Transverse colon (tissue), 4 donors: ENCODE data around the gene C9orf50. TPM values are rescaled to one million over a fixed set of nuclear protein-coding genes. Genes with fewer than 3 reads are reported as not detected.

Experiments used
- DNase-seq: peaks from one replicate; pipeline ENCODE4 v3.0.0-alpha.2; 2019
- H3K27ac ChIP-seq, 4 donors: fragments of 200-600 bp; sonication (generic); 2 replicates each; pipeline ENCODE4 v1.5.1; 2016 to 2018; ENCODE audit warnings: inconsistent platforms in 4 of 4
- H3K27me3 ChIP-seq: fragments of 200-600 bp; sonication (generic); 2 replicates; pipeline ENCODE4 v1.5.1; 2017; ENCODE audit warnings: inconsistent platforms
- H3K36me3 ChIP-seq, 4 donors: fragments of 200-600 bp; sonication (generic); 2 replicates each; pipeline ENCODE4 v1.5.1; 2017 to 2019; ENCODE audit warnings: inconsistent platforms in 4 of 4
- H3K4me1 ChIP-seq, 4 donors: fragments of 200-600 bp; sonication (generic); 2 replicates each; pipeline ENCODE4 v1.5.1; 2017 to 2020; ENCODE audit warnings: inconsistent platforms in 4 of 4
- H3K4me3 ChIP-seq, 4 donors: fragments of 200-600 bp; sonication (generic); 1 replicate in 1 of 4; 2 replicates in 3 of 4; pipeline versions ENCODE4 v1.5.1 to v1.6.1; 2017 to 2019; ENCODE audit warnings: inconsistent platforms in 4 of 4
- H3K9me3 ChIP-seq, 2 donors: fragments of 200-600 bp; sonication (generic); 2 replicates each; pipeline ENCODE4 v1.5.1; 2017 to 2019; ENCODE audit warnings: inconsistent platforms in 2 of 2
- EP300 ChIP-seq: sonication (generic); formaldehyde crosslinking; IDR thresholded peaks from one replicate; pipeline ENCODE4 v1.6.1; 2017; ENCODE audit warnings: antibody characterized with exemption, low read depth
- POLR2A ChIP-seq: fragments of 450-650 bp; IDR thresholded peaks from one replicate; pipeline ENCODE4 v1.6.1; 2016; ENCODE audit warnings: antibody characterized with exemption, mild to moderate bottlenecking, moderate library complexity
- POLR2AphosphoS5 ChIP-seq, 3 donors: sonication (generic); formaldehyde crosslinking; IDR thresholded peaks; one replicate each; pipeline ENCODE4 v1.6.1; 2016; ENCODE audit warnings: antibody characterized with exemption in 3 of 3
- WGBS, 2 donors: methylation state at CpG; one replicate each; pipeline ENCODE4 v1.1.5; 2018; ENCODE audit warnings: low coverage in 1 of 2; 5-methylcytosine and 5-hydroxymethylcytosine counted together
- in situ Hi-C, 4 donors: fragments of 200-750 bp; cut with MboI; loops; one replicate each; pipeline versions ENCODE4 v1.15.0 to v1.15.1; 2017; ENCODE audit warnings: low sequenced_read_pairs in 3 of 4, low pct_ligation_motif_present in 1 of 4, low pct_unique_long_range_greater_than_20kb in 1 of 4
- intact Hi-C: fragments of 100-400 bp; cut with DNase I; formaldehyde crosslinking; loops from one replicate; pipeline ENCODE4 v1.15.1; 2023; ENCODE audit warnings: low total_unique reads
- total RNA-seq, 4 donors: library from RNA; depleted of rRNA; stranded (reverse); fragments of >200 nt; gene quantifications; one replicate each; pipeline ENCODE4 v1.1.0, GENCODE V29; 2016
- TF ChIP-seq, protein P1 (sequence below), 5 experiments: fragments of 200-600 bp in 3 of 5; fragments of 450-650 bp in 2 of 5; sonication (generic) in 3 of 5; IDR thresholded peaks; 1 replicate in 2 of 5; 2 replicates in 3 of 5; pipeline ENCODE4 v1.5.1; 2016 to 2017; ENCODE audit warnings: antibody characterized with exemption in 5 of 5, inconsistent platforms in 3 of 5, mild to moderate bottlenecking in 2 of 5, moderate library complexity in 1 of 5

C9orf50 gene
- total RNA-seq, 4 donors from 2014 or later: not detected

DNA sequence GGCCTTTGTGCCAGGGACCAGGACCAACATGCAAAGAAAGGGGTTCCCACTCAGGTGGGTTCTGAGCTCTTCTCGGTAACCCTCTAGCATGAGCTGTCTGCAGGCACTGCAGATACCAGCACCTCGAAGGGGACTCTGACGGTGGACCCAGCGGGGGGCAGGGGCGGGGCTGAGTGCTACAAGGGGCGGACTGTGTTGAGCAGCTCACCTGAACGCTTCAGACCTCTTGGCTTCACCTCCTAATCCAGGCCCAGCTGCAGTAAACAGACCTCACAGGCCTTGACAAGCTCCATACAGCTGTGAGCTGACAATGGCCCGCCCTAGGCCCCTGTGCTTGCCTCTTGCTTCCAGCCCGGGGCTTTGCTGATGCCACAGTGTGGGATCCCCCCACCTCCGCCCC, 48.4 kb downstream of the C9orf50 start:
- H3K27ac ChIP-seq: no peak overlapping the region
- 82% methylated on average over 10 of the region's 10 CpGs; no CpG with 5 or more reads in 1 of the 2 donors for WGBS, 2 donors
- H3K27me3 ChIP-seq: peaks cover 23% of the 10 kb centered on the region
- H3K36me3 ChIP-seq: no peaks in the 10 kb centered on the region
- intact Hi-C loops (no loop called here), in situ Hi-C loops (no loop called here)
- DNase-seq: no peak
- H3K4me3 ChIP-seq: no peak overlapping the region
- H3K9me3 ChIP-seq: no peaks in the 10 kb centered on the region
- TF ChIP-seq POLR2AphosphoS5 (IDR thresholded peaks at IDR 0.05): no peak
- TF ChIP-seq, protein P1, sequence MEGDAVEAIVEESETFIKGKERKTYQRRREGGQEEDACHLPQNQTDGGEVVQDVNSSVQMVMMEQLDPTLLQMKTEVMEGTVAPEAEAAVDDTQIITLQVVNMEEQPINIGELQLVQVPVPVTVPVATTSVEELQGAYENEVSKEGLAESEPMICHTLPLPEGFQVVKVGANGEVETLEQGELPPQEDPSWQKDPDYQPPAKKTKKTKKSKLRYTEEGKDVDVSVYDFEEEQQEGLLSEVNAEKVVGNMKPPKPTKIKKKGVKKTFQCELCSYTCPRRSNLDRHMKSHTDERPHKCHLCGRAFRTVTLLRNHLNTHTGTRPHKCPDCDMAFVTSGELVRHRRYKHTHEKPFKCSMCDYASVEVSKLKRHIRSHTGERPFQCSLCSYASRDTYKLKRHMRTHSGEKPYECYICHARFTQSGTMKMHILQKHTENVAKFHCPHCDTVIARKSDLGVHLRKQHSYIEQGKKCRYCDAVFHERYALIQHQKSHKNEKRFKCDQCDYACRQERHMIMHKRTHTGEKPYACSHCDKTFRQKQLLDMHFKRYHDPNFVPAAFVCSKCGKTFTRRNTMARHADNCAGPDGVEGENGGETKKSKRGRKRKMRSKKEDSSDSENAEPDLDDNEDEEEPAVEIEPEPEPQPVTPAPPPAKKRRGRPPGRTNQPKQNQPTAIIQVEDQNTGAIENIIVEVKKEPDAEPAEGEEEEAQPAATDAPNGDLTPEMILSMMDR (IDR thresholded peaks at IDR 0.05): no peak
- TF ChIP-seq EP300: no peak
- TF ChIP-seq POLR2A: no peak
- H3K4me1 ChIP-seq: peaks cover 12 to 34% (median 28%) of the 10 kb centered on the region in 4 donors

DNA sequence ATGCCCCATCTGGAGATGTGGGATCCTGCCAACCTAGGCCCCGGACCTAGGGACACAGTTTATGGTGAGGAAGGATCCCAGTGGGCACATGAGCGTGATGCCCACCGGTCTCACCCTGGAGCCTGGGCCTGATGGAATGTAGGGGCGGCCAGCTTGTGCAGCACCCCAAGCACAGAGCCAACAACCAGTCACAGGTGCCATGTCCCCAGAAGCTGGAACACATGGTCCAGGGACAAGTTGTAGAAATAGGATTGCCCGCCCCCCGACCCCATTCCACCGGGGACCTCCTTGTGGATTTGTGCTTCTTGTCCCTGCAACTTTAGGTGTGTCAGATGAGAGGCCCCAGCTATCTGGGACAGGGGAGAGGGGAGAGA, 48.9 kb downstream of the C9orf50 start:
- peaks cover 12 to 34% (median 28%) of the 10 kb centered on the region in 4 donors for H3K4me1 ChIP-seq
- peak overlapping the region in 1 of 4 donors; percentile 69 for H3K27ac ChIP-seq
- H3K4me3 ChIP-seq: no peak overlapping the region
- H3K27me3 ChIP-seq: peaks cover 23% of the 10 kb centered on the region
- no peak for DNase-seq
- 97% methylated on average over 7 of the region's 7 CpGs; no CpG with 5 or more reads in 1 of the 2 donors for WGBS, 2 donors
- no peaks in the 10 kb centered on the region for H3K9me3 ChIP-seq
- in situ Hi-C loops (no loop called here), intact Hi-C loops (no loop called here)
- TF ChIP-seq, protein P1 (IDR thresholded peaks at IDR 0.05): no peak
- TF ChIP-seq POLR2A (no peak), POLR2AphosphoS5 (IDR thresholded peaks at IDR 0.05) (no peak), EP300 (no peak)
- no peaks in the 10 kb centered on the region for H3K36me3 ChIP-seq

DNA sequence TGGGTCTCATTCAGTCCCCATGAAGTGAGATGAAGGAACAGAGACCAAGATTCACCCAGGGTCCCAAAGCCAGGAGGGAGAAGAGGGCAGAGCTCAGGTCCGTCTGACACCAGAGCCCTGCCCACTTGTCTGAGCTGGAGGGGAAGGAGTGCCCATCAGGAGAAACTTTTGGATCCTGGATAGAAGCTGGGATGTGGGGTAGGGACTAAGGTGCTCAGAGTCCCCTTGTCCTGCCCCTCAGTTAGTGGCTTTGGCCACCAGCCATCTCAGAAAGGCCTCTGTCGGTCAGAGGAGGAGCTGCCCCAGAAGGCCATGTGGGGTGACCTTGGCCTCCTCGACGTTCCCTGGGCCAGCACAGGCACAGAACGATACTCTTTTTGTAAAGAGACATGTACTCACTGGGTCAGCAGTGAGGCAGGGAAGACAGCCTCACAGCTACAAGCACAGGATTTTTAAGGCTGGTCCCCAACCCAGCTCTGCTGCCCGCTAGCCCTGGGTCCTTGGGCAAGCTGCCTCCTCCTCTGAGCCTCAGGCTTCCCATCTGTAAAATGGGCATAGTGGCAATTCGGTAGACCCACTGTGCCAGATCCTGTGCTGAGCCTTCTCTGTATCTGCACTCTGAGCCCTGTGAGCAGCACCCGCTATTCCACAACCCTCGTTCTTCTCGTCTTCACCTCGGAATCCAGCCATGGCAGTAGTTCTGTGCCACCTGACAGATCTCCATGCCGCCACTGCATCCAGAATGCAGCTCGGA, 49.4 kb downstream of the C9orf50 start:
- in situ Hi-C loops: no loop called here
- H3K4me3 ChIP-seq: no peak overlapping the region

More for the DNA sequence above, 49.4 kb downstream of the C9orf50 start:
- Histone ChIP-seq H3K27ac (peak overlapping the region; percentile 69 to 81 (median 76)), H3K9me3 (no peaks in the 10 kb centered on the region), H3K4me1 (peaks cover 12 to 34% (median 28%) of the 10 kb centered on the region in 4 donors), H3K36me3 (no peaks in the 10 kb centered on the region), H3K27me3 (peaks cover 23% of the 10 kb centered on the region)
- no peak for DNase-seq
- WGBS, 2 donors: 74% methylated on average over 13 of the region's 13 CpGs; no CpG with 5 or more reads in 1 of the 2 donors
- intact Hi-C loops: no loop called here
- TF ChIP-seq, protein P1 (IDR thresholded peaks at IDR 0.05): no peak
- TF ChIP-seq POLR2AphosphoS5 (IDR thresholded peaks at IDR 0.05): no peak
- TF ChIP-seq POLR2A: no peak
- no peak for TF ChIP-seq EP300
